ENCODE results near the gene MVB12A.

MVB12A gene

DNA sequence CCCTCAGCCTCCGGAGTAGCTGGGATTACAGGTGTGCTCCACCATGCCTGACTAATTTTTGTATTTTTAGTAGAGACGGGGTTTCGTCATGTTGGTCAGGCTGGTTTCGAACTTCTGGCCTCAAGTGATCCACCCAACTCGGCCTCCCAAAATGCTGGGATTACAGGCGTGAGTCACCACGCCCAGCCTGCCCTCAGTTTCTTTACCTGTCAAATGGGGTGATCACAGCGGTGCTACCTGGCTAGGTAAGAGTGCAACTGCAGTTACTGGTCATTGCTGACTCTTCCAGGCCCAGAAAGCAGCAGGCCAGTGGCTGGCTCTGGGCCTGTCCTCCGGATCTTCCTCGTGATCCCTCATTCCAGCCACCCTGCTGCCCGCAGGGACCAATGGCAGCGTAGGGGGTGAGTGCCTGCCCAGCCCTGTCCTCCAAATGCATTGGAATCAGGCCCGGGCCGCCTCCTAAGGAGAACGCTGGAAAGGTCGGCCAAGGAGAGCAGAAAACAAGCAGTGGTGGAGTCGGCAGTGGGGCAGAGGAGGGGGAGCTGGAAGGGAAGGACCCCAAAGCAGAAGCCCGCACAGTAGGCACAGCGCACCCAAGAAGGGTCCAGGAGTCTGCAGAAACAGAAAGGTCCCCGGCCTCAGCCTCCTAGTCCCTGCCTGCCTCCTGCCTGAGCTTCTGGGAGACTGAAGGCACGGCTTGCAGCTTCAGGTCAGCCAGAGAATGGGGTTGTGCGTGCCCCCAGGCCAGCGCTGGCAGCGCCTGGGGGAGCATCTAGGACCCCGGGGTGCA lies 48.6 kb downstream of the MVB12A start:
- no peaks in the 10 kb centered on the region for H3K36me3 ChIP-seq (ENCODE audit: control insufficient read depth in 1 of 2, insufficient read depth in 2 of 2, low read length in 2 of 2)
- H3K9me3 ChIP-seq (ENCODE audit: control insufficient read depth in 1 of 2, low read length in 2 of 2), result no peaks in the 10 kb centered on the region
- no peak overlapping the region for H3K27ac ChIP-seq (ENCODE audit: low read length)

DNA sequence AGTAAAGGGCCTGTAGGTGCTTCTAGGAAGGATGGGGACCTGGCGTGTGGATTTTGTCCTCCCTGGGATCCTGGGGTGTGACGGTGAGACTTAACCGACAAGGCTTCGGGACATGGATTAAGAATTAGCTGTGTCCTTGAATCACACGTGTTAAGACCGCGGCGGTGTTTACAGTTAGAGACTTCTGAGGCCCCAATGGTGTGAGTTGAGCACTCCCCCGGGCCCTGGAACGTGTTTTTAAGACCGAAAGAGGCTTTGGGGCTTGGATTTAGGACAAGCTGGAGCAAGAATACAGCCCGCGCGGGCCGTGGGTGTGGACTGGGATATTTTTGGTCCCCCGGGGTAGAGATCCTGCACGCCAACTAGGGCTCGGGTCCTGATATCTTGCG lies 49.2 kb downstream of the MVB12A start:
- Histone ChIP-seq H3K27ac (ENCODE audit: low read length) (no peak overlapping the region), H3K9me3 (ENCODE audit: control insufficient read depth in 1 of 2, low read length in 2 of 2) (no peaks in the 10 kb centered on the region), H3K36me3 (ENCODE audit: control insufficient read depth in 1 of 2, insufficient read depth in 2 of 2, low read length in 2 of 2) (no peaks in the 10 kb centered on the region), H3K27me3 (ENCODE audit: low read depth, low read length) (no peaks in the 10 kb centered on the region), H3K4me3 (ENCODE audit: low read depth in 1 of 2, low read length in 2 of 2) (peak overlapping the region; percentile 75 to 78), H3K4me1 (ENCODE audit: control insufficient read depth in 1 of 2, insufficient read depth in 2 of 2, low read length in 2 of 2) (peaks cover 10 to 23% of the 10 kb centered on the region in 2 donors)

More for the DNA sequence above, 48.6 kb downstream of the MVB12A start:
- H3K4me1 ChIP-seq (ENCODE audit: control insufficient read depth in 1 of 2, insufficient read depth in 2 of 2, low read length in 2 of 2), result peaks cover 10 to 23% of the 10 kb centered on the region in 2 donors
- H3K4me3 ChIP-seq (ENCODE audit: low read depth in 1 of 2, low read length in 2 of 2), result peak overlapping the region; percentile 75 to 78
- no peaks in the 10 kb centered on the region for H3K27me3 ChIP-seq (ENCODE audit: low read depth, low read length)

DNA sequence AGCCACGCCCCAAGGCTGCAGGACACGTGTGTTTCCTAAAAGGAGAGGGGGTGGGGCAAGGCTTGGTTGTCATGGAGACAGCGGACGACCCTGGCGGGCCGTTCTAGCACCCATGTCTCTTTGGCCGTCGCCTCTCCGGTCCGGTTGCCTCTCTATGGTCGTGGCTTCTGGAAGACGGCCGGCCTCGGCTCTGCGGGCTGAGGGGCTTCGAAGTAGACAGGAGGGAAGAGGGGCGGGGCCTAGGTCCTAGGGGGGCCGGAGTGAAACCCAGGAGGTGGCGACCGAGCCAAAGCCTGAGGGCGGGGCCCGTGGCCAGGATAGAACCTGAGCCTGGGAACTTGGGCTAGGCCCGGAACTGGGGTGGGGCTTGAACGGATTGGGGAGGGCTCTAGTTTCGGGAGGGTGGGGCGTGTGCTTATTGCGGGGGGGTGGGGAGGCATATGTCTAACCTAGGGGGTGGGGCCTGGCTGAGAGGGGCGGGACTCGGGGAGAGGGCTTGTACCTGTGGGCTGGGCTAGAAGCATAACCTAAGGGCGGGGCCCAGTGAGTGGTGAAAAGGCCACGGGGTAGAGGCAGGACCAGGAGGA lies 49.7 kb downstream of the MVB12A start:
- Histone ChIP-seq H3K4me1 (ENCODE audit: control insufficient read depth in 1 of 2, insufficient read depth in 2 of 2, low read length in 2 of 2) (peaks cover 10 to 23% of the 10 kb centered on the region in 2 donors), H3K27ac (ENCODE audit: low read length) (peak overlapping the region; percentile 72), H3K9me3 (ENCODE audit: control insufficient read depth in 1 of 2, low read length in 2 of 2) (no peaks in the 10 kb centered on the region), H3K36me3 (ENCODE audit: control insufficient read depth in 1 of 2, insufficient read depth in 2 of 2, low read length in 2 of 2) (no peaks in the 10 kb centered on the region), H3K4me3 (ENCODE audit: low read depth in 1 of 2, low read length in 2 of 2) (peak overlapping the region; percentile 75 to 78), H3K27me3 (ENCODE audit: low read depth, low read length) (no peaks in the 10 kb centered on the region)

DNA sequence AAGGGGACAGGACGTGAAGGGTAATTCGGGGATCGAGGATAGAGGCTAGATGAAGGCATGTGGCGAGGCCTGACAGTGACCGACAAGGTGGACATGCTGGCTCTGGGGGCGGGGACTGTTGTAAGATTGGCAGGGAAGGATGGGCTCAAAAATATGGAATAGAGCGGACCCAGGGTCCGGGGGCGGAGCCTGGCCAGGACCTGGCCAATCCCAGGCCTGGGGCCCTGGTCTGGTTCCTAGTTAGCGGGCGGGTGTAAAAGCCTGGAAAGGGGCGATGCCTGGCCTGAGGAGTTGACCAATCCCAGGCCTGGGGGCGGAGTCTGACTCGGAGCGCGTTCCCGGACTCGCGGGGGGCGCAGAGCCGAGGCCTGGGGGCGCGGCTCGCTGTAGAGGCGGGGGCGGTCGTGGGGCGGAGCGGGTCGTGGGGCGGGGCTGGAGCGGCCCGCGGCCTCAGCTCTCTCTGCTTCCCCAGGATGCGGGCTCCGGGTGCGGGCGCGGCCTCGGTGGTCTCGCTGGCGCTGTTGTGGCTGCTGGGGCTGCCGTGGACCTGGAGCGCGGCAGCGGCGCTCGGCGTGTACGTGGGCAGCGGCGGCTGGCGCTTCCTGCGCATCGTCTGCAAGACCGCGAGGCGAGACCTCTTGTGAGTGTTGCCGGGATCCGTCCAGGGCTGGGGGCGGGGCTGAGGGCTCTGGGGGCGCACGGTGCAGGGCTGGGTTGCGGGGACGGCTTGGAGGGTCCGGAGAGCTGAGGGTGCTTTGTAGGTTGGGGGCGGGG lies 50.4 kb downstream of the MVB12A start, which contains the start of gene SLC27A1:
Gene SLC27A1, plus strand, starts transcription at position 457 of the 774 bp plus-strand sequence. Its CDS starts 17 bp downstream, at position 474.
- Histone ChIP-seq H3K36me3 (ENCODE audit: control insufficient read depth in 1 of 2, insufficient read depth in 2 of 2, low read length in 2 of 2) (no peaks in the 10 kb centered on the region), H3K4me3 (ENCODE audit: low read depth in 1 of 2, low read length in 2 of 2) (peak within 1 kb of the TSS; percentile 75 to 78), H3K9me3 (ENCODE audit: control insufficient read depth in 1 of 2, low read length in 2 of 2) (no peaks in the 10 kb centered on the region), H3K27me3 (ENCODE audit: low read depth, low read length) (no peaks in the 10 kb centered on the region), H3K27ac (ENCODE audit: low read length) (peak within 1 kb of the TSS; percentile 72), H3K4me1 (ENCODE audit: control insufficient read depth in 1 of 2, insufficient read depth in 2 of 2, low read length in 2 of 2) (peaks cover 10 to 29% of the 10 kb centered on the region in 2 donors)

DNA sequence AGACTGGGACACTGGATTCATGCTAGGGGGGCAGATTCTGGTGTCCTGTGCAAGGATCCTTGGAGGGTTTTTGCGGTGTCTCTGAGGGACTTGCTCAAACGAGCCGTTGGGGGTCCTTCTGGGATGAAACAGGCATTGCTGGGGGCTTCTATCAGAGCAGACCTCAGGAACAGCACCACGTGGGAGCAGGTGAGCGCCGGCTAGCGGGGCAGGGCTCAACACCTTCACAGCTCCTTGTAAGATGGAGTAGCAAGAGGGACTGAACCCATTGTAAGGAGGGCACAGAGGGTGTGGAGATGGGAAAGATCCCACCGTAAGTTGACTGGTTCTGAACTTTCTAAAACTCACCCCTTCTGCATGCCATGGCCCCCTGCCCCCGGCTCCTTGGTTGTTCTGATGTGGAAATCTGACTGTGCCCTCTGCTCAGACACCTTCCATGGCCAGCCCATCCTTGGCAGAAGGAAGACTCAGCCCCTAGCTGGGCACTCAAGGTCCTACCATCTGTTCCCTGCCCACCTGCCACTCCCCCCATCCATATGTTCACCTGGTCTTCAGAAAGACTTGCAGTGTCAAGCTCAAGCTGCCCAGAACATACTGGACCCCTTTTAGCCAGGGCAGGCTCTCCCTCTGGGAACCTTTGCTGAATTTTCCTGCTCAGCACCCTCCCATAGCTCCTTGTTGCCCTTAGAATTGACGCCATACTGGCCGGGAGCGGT lies 51.7 kb downstream of the MVB12A start:
- Histone ChIP-seq H3K36me3 (ENCODE audit: control insufficient read depth in 1 of 2, insufficient read depth in 2 of 2, low read length in 2 of 2) (no peaks in the 10 kb centered on the region), H3K27me3 (ENCODE audit: low read depth, low read length) (no peaks in the 10 kb centered on the region), H3K9me3 (ENCODE audit: control insufficient read depth in 1 of 2, low read length in 2 of 2) (no peaks in the 10 kb centered on the region), H3K27ac (ENCODE audit: low read length) (no peak overlapping the region), H3K4me1 (ENCODE audit: control insufficient read depth in 1 of 2, insufficient read depth in 2 of 2, low read length in 2 of 2) (peaks cover 14 to 35% of the 10 kb centered on the region in 2 donors), H3K4me3 (ENCODE audit: low read depth in 1 of 2, low read length in 2 of 2) (peak overlapping the region; percentile 75 to 78)

DNA sequence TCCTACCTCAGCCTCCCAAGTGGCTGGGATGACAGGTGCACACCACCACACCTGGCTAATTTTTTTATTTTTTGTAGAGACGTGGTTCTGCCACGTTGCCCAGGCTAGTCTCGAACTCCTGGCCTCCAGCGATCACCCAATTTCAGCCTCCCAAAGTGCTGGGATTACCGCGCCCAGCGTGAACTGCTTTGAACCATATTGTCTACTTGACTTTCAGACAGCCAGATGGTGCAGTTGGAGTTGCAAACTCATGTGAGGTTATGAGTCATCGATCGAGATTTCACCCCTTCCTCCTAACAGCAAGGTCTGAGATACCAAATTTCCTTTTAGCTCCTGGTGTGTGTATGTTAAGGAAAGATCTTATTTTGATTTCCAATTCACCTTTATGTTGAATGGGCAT lies 53.2 kb downstream of the MVB12A start:
- H3K36me3 ChIP-seq (ENCODE audit: control insufficient read depth in 1 of 2, insufficient read depth in 2 of 2, low read length in 2 of 2), result no peaks in the 10 kb centered on the region
- H3K27ac ChIP-seq (ENCODE audit: low read length), result no peak overlapping the region
- H3K4me1 ChIP-seq (ENCODE audit: control insufficient read depth in 1 of 2, insufficient read depth in 2 of 2, low read length in 2 of 2), result peaks cover 14 to 35% of the 10 kb centered on the region in 2 donors
- H3K9me3 ChIP-seq (ENCODE audit: control insufficient read depth in 1 of 2, low read length in 2 of 2), result no peaks in the 10 kb centered on the region
- H3K27me3 ChIP-seq (ENCODE audit: low read depth, low read length), result no peaks in the 10 kb centered on the region
- no peak overlapping the region for H3K4me3 ChIP-seq (ENCODE audit: low read depth in 1 of 2, low read length in 2 of 2)
